Spleen (tissue), 11 donors: ENCODE measurements around the gene KATNAL1. TPM values are rescaled to one million over a fixed set of nuclear protein-coding genes. Genes with fewer than 3 reads are reported as not detected.

Source experiments
- DNase-seq: peaks from one replicate; pipeline ENCODE4 v3.0.0-alpha.2; 2020
- H3K27ac ChIP-seq, 8 donors: fragments of 200-600 bp; sonication (generic) in 7 of 8; 1 replicate in 4 of 8; 2 replicates in 4 of 8; pipeline versions ENCODE4 v1.5.0 to v1.8.0; 2016 to 2021; ENCODE audit warnings: inconsistent platforms in 4 of 8, mild to moderate bottlenecking in 4 of 8, moderate library complexity in 1 of 8
- H3K27me3 ChIP-seq, 7 donors: fragments of 200-600 bp; sonication (generic) in 6 of 7; replicated peaks in 1 of 7; 1 replicate in 4 of 7; 2 replicates in 3 of 7; pipeline versions ENCODE4 v1.5.0 to v1.8.0; 2016 to 2021; ENCODE audit warnings: inconsistent platforms in 3 of 7, mild to moderate bottlenecking in 1 of 7
- H3K36me3 ChIP-seq, 6 donors: fragments of 200-600 bp; sonication (generic) in 5 of 6; 1 replicate in 4 of 6; 2 replicates in 2 of 6; pipeline versions ENCODE4 v1.5.0 to v1.8.0; 2016 to 2021; ENCODE audit warnings: inconsistent platforms in 2 of 6
- H3K4me1 ChIP-seq, 6 donors: fragments of 200-600 bp; sonication (generic) in 5 of 6; 1 replicate in 3 of 6; 2 replicates in 3 of 6; pipeline versions ENCODE4 v1.5.0 to v1.8.0; 2016 to 2021; ENCODE audit warnings: inconsistent platforms in 3 of 6
- H3K4me3 ChIP-seq, 8 donors: fragments of 200-600 bp; sonication (generic) in 7 of 8; 1 replicate in 4 of 8; 2 replicates in 4 of 8; pipeline versions ENCODE4 v1.5.0 to v1.8.0; 2016 to 2021; ENCODE audit warnings: inconsistent platforms in 4 of 8, mild to moderate bottlenecking in 4 of 8, moderate library complexity in 2 of 8
- H3K9me3 ChIP-seq, 8 donors: fragments of 200-600 bp; sonication (generic) in 7 of 8; 1 replicate in 4 of 8; 2 replicates in 4 of 8; pipeline versions ENCODE4 v1.5.0 to v1.8.0; 2016 to 2021; ENCODE audit warnings: inconsistent platforms in 4 of 8
- CTCF ChIP-seq, 11 experiments: fragments of 200-600 bp in 7 of 11; fragments of 450-650 bp in 4 of 11; sonication (generic) in 4 of 11; IDR thresholded peaks in 8 of 11; conservative IDR thresholded peaks in 3 of 11; 1 replicate in 7 of 11; 2 replicates in 4 of 11; pipeline versions ENCODE4 v1.4.0 to v1.8.0; 2016 to 2021; ENCODE audit warnings: antibody characterized with exemption in 11 of 11, inconsistent platforms in 4 of 11, mild to moderate bottlenecking in 1 of 11
- POLR2A ChIP-seq, 3 donors: fragments of 450-650 bp; IDR thresholded peaks; one replicate each; pipeline ENCODE4 v1.5.1; 2017; ENCODE audit warnings: antibody characterized with exemption in 3 of 3, mild to moderate bottlenecking in 1 of 3
- POLR2AphosphoS5 ChIP-seq, 3 donors: sonication (generic); formaldehyde crosslinking; IDR thresholded peaks; one replicate each; pipeline ENCODE4 v1.5.1; 2017; ENCODE audit warnings: antibody characterized with exemption in 3 of 3
- WGBS, 5 donors: extraction: QIAGEN DNeasy Blood & Tissue Kit in 3 of 5; methylation state at CpG; one replicate each; pipeline versions ENCODE4 v1.1.5 to v1.1.7; 2013 to 2018; 5-methylcytosine and 5-hydroxymethylcytosine counted together
- intact Hi-C: fragments of 100-400 bp; cut with DNase I; formaldehyde crosslinking; loops from one replicate; pipeline ENCODE4 v1.15.0; 2023; ENCODE audit warnings: low total_unique reads
- polyA plus RNA-seq, 3 donors: library from polyadenylated mRNA; stranded (reverse); fragments of 200-250 nt; gene quantifications; one replicate each; pipeline ENCODE4 v1.2.1, GENCODE V29; 2013
- total RNA-seq, 7 donors: library from RNA; depleted of rRNA in 3 of 7; stranded (reverse); fragments of >200 nt in 3 of 7; fragmentation: NEBNext Ultra II Directional in 4 of 7; extraction: Animal tissue kit (Norgen Biotek cat#: 25700) in 4 of 7; gene quantifications; one replicate each; pipeline versions ENCODE4 v1.1.0 to v1.2.1, GENCODE V29; 2016 to 2021
- donor health status: healthy with polysubstance abuse.
- donor health status: DM: no; HTN: no; CAD: no; lungs with moderate emphysema.
- donor health status: DM: no; HTN: no; CAD: no.
- donor health status: Bipolar disorder and iron deficiency.
- donor health status: healthy.
- donor health status: DM: no; HTN: no; CAD: no.
- donor health status: DM: yes; HTN: yes; CAD: no.

KATNAL1 gene
- total and polyA plus RNA-seq, 10 donors = 0.78 to 17.6 (median 9.5) TPM

GRCh38 chr13:30323524-30323923 is 16.2 kb upstream of the KATNAL1 start:
- DNase-seq = no peak
- Histone ChIP-seq H3K9me3 (no peaks in the 10 kb centered on the region), H3K4me1 (no peaks in the 10 kb centered on the region), H3K27ac (no peak overlapping the region), H3K4me3 (no peak overlapping the region), H3K27me3 (no peaks in the 10 kb centered on the region), H3K36me3 (no peaks in the 10 kb centered on the region)
- 88 to 96% (median 89%) methylated on average over 2 of the region's 2 CpGs for WGBS, 5 donors
- intact Hi-C loops = no loop called here
- TF ChIP-seq POLR2A (IDR thresholded peaks at IDR 0.05) (no peak), CTCF (IDR thresholded peaks at IDR 0.05 in 8 of 11, conservative IDR thresholded peaks at IDR 0.05 in 3 of 11) (no peak), POLR2AphosphoS5 (IDR thresholded peaks at IDR 0.05) (no peak)

GRCh38 chr13:30322428-30322827 is 15.1 kb upstream of the KATNAL1 start:
- DNase-seq = no peak
- no peaks in the 10 kb centered on the region for H3K27me3 ChIP-seq
- H3K9me3 ChIP-seq = no peaks in the 10 kb centered on the region
- H3K4me3 ChIP-seq = no peak overlapping the region
- H3K27ac ChIP-seq = no peak overlapping the region
- 76 to 94% (median 80%) methylated on average over 7 of the region's 7 CpGs for WGBS, 5 donors
- TF ChIP-seq POLR2AphosphoS5 (IDR thresholded peaks at IDR 0.05) (no peak), CTCF (IDR thresholded peaks at IDR 0.05 in 8 of 11, conservative IDR thresholded peaks at IDR 0.05 in 3 of 11) (no peak), POLR2A (IDR thresholded peaks at IDR 0.05) (no peak)
- intact Hi-C loops = no loop called here
- H3K4me1 ChIP-seq = no peaks in the 10 kb centered on the region
- H3K36me3 ChIP-seq = no peaks in the 10 kb centered on the region

- DNase-seq = no peak
- Histone ChIP-seq H3K27me3 (no peaks in the 10 kb centered on the region), H3K9me3 (no peaks in the 10 kb centered on the region), H3K4me1 (no peaks in the 10 kb centered on the region), H3K4me3 (no peak overlapping the region), H3K27ac (no peak overlapping the region), H3K36me3 (no peaks in the 10 kb centered on the region)
- 91 to 98% (median 96%) methylated on average over 3 of the region's 3 CpGs for WGBS, 5 donors
- intact Hi-C loops = no loop called here
- TF ChIP-seq CTCF (IDR thresholded peaks at IDR 0.05 in 8 of 11, conservative IDR thresholded peaks at IDR 0.05 in 3 of 11) (no peak), POLR2AphosphoS5 (IDR thresholded peaks at IDR 0.05) (no peak), POLR2A (IDR thresholded peaks at IDR 0.05) (no peak)
Measured at GRCh38 chr13:30321256-30321655, 13.9 kb upstream of the KATNAL1 start.

- Histone ChIP-seq H3K9me3 (no peaks in the 10 kb centered on the region), H3K4me3 (no peak overlapping the region), H3K36me3 (no peaks in the 10 kb centered on the region), H3K4me1 (peaks cover 0 to 8% (median 2%) of the 10 kb centered on the region in 6 donors), H3K27me3 (no peaks in the 10 kb centered on the region), H3K27ac (no peak overlapping the region)
- no peak for TF ChIP-seq CTCF (IDR thresholded peaks at IDR 0.05 in 8 of 11, conservative IDR thresholded peaks at IDR 0.05 in 3 of 11)
- intact Hi-C loops = no loop called here
- 66 to 80% (median 70%) methylated on average over 5 of the region's 5 CpGs for WGBS, 5 donors
- no peak for DNase-seq
Measured at GRCh38 chr13:30319655-30320054, 12.3 kb upstream of the KATNAL1 start.
